HG02884 (cell line): Measurements from ENCODE around the gene SLC2A10.

Experiments
- ATAC-seq: cut with Tn5 transposase; IDR thresholded peaks from one replicate; pipeline ENCODE4 v1.9.1; 2021; ENCODE audit warnings: mild to moderate bottlenecking, moderate library complexity; ENCODE audit not compliant: unreplicated experiment

SLC2A10 gene

DNA sequence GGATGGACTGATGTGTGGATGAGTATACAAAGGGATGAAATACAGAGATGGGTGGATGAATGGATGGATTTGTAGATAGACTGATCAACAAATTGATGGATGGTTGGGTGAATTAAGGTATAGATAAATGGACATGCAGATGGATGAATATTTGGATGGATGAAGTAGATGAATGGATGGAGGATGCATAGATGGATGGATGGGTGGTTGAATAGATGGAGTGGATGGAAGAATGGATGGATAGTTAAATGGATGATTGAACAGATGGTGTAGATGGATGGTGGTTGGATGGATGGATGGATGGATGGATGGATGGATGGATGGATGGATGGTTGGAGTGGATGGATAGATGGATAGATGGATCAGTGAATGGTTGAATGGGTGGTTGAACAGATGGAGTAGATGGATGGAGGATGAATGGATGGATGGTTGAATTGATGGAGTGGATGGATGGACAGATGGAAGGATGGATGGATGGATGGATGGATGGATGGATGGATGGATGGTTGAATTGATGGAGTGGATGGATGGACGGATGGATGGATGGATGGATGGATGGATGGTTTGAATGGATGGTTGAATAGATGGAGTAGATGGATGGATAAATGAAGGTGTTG, 15.0 kb downstream of the SLC2A10 start:
- ATAC-seq, result no peak

DNA sequence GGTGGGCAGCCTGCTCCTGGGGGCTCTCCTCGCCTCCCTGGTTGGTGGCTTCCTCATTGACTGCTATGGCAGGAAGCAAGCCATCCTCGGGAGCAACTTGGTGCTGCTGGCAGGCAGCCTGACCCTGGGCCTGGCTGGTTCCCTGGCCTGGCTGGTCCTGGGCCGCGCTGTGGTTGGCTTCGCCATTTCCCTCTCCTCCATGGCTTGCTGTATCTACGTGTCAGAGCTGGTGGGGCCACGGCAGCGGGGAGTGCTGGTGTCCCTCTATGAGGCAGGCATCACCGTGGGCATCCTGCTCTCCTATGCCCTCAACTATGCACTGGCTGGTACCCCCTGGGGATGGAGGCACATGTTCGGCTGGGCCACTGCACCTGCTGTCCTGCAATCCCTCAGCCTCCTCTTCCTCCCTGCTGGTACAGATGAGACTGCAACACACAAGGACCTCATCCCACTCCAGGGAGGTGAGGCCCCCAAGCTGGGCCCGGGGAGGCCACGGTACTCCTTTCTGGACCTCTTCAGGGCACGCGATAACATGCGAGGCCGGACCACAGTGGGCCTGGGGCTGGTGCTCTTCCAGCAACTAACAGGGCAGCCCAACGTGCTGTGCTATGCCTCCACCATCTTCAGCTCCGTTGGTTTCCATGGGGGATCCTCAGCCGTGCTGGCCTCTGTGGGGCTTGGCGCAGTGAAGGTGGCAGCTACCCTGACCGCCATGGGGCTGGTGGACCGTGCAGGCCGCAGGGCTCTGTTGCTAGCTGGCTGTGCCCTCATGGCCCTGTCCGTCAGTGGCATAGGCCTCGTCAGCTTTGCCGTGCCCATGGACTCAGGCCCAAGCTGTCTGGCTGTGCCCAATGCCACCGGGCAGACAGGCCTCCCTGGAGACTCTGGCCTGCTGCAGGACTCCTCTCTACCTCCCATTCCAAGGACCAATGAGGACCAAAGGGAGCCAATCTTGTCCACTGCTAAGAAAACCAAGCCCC, 16.0 kb downstream of the SLC2A10 start:
- ATAC-seq, result no peak

DNA sequence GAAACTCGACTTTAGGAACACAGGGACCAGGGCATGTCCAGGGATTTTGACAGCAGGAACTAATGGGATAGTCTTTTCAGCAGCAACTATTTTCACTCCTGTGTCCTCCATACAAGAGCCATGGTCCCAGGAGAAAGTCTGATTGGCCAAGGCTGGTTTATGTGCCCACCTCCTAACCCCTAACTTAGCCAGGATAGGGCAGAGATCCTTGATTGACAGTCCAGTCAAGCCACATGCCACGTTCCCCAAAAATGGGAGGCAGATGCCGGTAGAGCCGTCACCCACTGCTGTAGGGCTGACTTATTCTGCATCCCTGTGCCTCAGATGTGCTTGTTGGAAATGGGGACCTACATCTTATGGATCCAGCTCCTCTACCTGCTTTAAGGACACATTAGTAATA, 22.3 kb downstream of the SLC2A10 start:
- no peak for ATAC-seq

DNA sequence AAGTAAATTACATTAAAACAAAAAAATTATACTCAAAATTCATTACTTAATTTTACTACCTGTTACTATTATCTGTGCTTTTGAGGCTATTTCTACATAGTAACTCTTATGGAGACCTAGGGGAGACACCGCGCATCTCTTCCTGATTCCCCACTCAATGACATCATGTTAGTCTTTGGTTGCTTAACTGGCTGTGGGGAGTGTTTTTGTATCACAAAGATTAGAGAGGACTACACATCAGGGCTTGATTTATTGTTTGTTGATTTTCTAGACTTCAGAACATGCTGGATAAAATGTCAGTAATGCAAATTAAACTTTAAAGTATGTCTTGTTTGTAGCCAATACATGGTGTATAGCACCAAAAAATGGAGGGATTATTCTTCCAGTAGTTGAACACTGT, 26.0 kb downstream of the SLC2A10 start:
- ATAC-seq, result no peak

DNA sequence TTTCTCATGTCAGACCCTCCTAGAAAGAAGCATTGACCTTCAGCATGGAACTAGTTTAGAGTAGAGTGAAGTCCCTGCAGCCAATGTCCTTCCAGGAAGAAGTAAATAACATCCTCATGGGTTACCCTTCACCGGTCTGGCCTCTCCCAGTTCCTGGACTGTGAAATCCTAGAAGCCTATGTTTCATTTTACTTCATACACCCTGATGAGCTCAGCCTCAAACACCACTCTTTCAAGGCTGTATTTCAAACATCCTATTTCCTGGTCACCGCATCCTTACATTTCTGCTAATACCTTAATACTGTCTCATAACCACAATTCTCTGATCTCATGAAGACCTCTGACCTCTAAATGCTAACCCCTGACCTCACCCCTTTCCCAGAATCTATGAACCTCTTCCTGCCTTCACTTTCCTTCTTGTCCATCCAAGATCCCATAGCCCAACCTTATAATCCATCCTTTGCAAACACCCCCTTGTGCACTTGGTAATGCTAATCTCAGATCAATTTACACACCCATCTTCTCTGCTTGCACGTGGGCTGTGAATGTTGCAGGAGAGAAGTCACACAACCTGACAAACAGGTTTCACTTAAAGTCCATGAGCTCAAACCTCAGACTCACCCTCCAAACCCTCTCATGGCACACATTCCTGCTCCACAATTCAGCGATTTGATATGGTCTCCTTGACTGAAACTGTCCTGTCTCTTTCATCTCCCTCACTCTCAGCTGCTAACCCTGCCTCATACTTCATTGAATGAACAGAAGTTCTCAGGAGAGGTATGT, 30.2 kb downstream of the SLC2A10 start:
- ATAC-seq, result no peak

DNA sequence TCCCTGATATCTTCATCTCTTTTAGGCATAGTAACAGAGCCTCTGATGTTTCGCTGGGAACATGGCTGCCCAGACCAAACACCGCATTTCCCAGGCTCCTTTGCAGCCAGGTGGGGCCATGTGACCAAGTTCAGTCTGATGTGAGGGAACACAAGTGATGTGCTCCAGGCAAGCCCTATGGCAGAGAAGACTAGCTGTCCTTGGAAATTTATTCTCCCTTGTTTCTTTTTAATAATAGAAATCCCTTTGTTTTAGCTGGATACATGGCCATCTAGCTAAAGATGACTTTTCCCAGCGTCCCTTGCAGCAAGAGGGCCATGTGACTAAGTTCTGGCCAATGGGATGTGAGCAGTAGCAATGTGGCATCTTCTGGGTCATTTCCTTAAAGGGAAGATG, 30.8 kb downstream of the SLC2A10 start:
- no peak for ATAC-seq

DNA sequence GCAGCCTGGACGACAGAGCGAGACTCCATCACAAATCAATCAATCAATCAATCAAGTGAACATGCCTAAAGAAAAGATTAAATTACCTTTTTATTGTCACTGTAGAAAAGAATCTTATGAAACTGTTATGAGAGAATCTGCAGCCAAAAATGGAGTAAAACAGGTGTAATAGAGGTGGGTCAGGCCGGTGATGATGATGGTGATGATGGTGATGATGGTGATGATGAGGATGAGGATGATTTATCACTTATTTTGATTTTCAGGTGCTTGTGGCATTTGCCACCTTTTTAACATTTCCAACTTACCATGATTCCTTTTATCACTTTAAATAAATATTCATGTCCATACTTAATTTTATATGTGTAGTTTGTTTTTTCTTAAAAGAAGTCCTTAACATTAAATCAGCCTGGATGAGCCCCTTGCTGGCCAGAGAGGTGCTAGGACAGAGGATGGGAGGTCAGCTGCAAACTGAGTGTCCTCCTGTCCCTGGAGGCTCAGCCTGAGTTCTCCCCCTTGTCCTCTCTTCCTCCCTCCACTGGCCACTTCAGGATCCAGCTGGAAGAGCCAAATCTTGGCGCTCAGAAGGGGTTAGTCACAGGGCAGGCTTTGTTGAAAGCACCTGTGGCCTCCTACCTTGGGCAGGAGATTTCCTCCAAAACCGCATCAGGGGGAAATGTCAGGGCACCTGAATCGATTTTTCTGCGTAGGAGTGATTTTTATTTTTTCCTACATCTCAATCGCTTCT, 32.6 kb downstream of the SLC2A10 start:
- no peak for ATAC-seq

DNA sequence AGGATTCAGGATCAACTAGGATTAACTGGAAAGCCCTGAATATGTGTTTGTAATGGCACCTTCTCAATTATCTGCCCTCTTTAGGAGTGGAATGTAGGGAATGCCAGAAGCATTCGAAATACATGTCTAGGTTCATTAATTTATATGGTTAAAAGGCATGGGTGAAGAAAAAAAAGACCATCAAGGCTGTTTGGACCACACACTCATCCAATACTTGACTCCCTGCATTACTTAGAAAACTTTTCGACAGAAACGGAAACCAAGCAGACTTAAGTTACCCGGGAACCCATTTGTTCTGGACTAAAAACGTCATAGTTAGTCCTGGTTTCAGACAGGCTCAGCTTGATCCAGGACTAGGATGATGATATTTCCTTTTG, 33.2 kb downstream of the SLC2A10 start:
- ATAC-seq, result no peak

DNA sequence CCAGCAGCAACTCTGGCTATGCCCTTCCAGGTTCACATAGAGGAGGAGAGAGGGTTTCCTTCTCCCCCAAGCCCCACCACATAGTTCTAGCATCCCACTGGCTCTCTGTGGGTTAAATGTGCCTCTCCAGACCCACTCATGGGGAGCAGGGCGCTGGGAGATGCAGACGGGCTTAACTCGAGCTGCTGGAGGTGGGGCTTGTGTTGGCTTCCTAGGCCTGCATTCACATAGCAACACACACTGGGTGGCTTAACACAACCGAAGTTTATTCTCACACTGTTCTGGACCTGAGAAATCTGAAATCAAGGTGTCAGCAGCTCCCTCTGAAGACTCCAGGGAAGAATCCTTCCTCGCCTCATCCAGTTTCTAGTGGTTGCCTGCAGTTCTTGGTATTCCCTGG, 33.6 kb downstream of the SLC2A10 start:
- ATAC-seq, result no peak

DNA sequence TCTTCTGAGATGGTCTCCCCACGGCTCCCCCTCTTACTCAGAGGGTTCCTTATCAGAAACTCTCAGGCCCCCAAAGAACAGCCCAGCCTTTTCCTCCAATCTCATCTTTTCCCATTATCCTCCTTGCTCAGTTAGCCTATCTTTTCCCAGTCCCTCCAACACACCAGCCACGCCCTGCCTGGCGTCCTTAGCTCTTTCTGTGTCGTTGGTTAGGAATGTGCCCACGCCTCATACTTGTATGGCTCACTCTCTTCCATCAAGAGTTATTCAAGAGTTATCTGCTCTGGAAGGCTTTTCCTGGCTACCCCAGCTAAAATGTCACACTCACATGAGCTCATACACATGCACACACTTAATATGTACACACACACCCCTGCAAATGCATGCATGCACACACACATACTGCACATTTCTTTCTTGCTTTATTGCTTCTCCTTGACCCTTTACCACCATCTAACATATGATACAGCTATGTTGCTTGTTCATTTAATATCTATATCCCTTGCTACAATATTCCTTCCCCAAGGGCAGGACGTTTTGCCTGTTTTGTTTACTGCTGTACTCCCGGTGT, 37.6 kb downstream of the SLC2A10 start:
- no peak for ATAC-seq

DNA sequence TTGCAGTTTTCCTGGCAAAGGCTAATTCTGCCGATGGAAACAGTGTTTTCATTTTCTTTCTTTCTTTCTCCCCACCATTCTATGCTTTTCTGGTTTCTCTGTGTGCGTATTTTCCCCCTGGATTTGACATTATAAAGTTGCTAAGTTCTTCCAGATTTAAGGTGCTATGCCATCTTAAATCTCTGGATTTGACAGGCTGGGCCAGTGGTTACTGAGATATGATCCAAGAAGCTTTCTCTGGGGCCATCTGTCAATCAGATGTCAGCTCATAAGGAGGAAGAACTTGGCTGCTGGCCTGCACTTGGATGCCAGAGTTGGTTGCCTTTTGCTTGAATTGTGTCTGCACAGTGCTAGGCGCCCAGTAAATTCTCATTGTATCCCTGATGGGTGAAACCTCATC, 39.7 kb downstream of the SLC2A10 start:
- no peak for ATAC-seq

DNA sequence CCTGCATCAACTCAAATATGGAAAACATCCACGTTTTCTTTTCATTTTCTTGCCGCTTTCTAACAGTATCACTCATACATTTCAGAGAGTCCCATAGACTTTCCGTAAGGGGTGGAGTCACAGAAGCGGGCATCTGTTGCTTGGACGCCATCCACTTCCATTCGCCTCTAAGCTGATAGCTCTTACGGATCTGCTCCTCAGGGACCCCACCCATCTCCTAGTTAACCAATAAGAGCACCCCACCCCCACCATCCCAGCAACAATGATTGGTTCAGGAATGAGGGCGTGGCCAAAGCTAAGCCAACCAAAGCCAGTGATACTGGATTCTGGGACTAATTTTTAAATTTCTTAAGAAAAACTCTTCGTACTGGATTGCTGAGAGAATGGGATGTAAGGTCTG, 42.4 kb downstream of the SLC2A10 start:
- ATAC-seq, result no peak

DNA sequence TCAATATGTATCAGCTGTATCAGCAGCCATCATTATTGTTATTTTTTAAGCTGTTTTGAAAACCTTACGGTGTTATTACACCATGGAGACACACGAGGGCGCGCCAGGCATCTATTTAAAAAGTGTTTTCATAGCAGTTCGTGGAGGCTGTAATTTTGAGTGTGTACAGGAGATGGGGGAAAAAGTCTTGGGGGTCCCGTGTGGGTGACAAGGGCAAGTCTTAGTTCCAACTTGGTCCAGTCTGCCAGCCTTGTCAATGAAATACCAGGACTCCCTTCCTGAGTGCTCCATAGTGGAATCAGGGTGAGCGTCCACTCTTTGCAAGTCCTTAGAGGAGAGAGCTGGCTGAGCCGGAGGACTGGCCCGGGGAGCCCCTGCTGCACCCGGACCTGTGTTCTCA, 43.3 kb downstream of the SLC2A10 start:
- no peak for ATAC-seq

DNA sequence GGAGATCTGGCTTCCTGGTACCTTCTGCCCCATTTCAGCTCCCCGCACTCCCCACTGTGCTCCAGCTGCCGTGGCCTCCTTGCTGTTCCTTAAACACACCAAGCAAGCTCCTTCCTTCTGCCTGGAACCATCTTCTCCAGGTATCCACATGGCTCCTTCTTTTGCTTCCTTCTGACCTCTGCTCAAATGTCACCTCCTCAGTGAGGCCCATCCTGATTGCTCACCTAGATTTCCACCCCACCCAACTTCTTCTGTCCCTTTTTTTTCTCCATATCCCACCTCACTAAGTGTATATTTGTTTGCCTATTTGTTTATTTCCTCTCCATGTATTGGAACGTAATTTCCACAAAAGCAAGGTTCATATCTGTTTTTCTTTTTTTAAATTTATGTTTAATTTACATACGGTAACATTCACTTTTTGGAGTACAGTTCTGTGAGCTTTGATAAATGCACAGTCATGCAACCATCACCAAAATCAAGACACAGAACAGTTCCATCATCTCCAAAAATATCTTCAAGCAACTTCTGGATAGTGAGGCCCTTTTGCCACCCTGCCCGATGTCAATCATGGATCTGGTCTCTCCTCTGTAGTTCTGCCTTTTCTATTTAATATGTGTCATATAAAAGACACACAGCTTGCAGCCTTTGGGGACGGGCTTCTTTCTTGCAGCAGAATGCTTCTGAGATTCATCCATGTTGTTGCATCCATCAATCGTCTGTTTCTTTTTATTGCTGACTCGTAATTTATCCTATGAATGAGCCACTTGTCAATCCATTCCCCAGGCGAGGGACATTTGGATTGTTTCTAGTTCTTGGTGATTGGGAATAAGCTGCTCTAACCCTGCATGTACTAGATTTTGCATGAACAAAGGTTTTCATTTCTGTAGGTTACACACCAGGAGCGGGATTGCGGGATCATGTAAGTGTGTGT, 46.3 kb downstream of the SLC2A10 start:
- ATAC-seq, result no peak

DNA sequence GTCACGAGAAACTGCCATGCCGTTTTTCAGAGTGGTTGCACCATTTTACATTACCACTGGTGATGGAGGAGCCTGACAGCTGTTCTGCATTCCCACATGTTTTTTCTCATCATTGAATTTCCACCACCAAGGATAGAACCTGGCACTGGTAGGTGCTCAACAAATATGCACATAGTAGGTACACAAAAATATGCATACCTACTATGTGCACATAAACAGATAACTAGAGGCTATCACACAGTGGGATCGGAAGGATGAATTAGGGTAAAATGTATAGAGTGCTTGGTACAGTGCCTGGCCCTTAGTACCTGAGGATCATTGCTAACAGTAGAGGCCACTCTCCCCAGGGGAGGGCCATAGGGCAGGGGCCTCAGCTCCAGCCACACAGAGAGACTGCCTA, 47.0 kb downstream of the SLC2A10 start:
- no peak for ATAC-seq

DNA sequence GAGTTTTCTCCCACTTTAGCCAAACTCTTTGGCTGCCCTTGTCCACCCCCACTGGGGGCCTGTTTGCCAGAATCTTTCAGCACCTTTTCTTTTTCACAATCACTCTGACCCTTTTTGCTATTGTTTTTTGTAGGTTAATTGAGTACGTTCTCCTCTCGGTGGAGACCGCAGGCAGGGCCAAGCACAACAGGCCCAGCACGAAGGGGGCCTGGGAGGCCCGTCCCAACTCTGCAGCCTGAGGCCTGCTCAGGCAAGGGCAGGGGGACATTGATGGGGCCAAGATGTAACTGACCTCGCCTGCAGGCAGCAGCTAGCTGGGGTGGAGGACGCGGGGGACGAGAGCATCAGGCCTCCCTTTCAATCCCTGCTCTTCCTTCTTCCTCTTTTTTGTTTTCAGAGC, 47.7 kb downstream of the SLC2A10 start:
- ATAC-seq, result no peak

DNA sequence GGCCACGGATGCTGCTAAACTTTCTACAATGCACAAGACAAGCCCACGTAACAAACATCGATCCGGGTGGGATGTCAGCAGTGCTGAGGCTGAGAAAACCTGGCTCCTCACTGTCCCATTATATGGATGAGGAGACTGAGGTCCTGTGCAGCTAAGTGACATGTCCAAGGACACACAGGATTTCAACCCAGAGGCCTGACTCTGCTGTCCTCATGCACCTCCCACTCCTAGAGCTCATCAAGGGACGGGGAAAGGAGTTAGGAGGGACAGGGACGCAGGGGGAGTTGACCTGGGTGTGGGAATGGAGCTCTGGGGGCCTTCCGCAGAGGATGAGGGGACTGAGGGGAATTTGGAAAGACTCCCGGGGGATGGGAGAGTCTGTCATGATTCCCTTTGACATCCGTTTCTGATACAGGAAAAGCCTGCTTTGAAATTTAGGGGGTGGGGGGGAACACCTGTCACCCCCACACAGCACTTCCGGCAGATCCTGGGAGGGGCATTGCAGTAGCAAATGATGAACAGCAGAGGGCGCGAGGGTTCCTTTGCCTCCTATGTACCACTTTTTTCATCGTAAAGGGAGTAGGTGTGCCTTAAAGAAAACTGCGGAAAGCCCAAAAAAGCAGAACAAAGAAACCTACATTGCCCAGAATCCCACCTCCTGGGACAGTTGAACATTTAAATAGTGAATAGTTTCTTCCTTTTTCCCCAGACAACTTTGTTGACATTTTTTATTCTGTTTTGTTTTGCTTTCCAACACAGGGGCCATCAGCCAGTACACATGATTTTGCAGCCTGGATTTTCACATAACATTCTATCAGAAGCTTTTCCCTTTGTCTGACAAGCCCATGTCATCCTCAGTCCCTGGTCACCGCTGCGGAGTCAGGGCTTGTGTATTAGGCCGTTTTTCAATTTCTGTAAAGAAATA, 48.6 kb downstream of the SLC2A10 start:
- ATAC-seq, result no peak

DNA sequence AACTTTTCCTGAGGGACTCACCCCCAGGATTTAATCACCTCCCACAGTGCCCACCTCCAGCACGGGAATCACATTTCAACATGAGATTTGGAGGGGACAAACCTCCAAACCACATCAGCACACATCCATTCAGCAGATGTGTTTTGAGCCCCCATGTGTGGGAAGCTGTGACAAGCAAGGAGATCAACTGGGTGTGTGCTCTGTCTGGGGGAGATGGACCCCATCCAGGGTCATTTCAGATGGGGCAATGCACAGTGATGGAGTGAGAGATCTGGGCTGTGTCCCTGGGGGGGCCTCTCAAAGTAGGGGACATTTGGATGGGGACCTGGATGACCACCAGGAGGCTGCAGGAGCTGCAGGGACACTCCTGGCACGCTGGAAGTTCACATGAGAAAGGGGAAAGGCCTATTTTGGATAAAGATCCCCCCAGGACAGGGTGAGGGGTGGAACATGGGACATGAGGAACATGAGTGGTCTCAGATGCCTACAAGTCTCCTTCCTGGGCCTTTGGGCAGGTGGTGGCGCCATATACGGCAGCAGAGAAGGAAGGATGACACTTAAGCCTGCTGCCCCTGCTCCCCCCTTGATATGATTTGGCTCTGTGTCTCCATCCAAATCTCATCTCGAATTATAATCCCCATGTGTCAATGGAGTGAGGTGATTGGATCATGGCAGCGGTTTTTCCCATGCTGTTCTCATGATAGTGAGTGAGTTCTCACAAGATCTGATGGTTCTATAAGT, 49.6 kb downstream of the SLC2A10 start:
- ATAC-seq, result no peak
